Spinal cord (tissue), 10 donors: ENCODE data around the gene SARS2. TPM values are rescaled to one million over a fixed set of nuclear protein-coding genes. Genes with fewer than 3 reads are reported as not detected.

Experiments used
- DNase-seq, 6 donors: peaks; one replicate each; pipeline versions ENCODE4 v3.0.0 to v3.0.0-alpha.2; 2013 to 2015; ENCODE audit warnings: low spot score in 6 of 6, low read depth in 4 of 6
- H3K27ac ChIP-seq: one replicate; pipeline ENCODE4 v1.5.1; 2013; ENCODE audit warnings: low read depth, low read length, control low read depth
- H3K27me3 ChIP-seq: one replicate; pipeline ENCODE4 v1.6.1; 2013; ENCODE audit warnings: low read length; ENCODE audit not compliant: control insufficient read depth, insufficient read depth
- H3K36me3 ChIP-seq: one replicate; pipeline ENCODE4 v1.6.1; 2013; ENCODE audit warnings: low read length; ENCODE audit not compliant: control insufficient read depth, insufficient read depth
- H3K4me1 ChIP-seq: one replicate; pipeline ENCODE4 v1.6.1; 2013; ENCODE audit warnings: low read length; ENCODE audit not compliant: control insufficient read depth, insufficient read depth
- H3K4me3 ChIP-seq: one replicate; pipeline ENCODE4 v1.5.1; 2013; ENCODE audit warnings: low read depth, low read length, control low read depth
- H3K9me3 ChIP-seq: one replicate; pipeline ENCODE4 v1.6.1; 2013; ENCODE audit warnings: low read length; ENCODE audit not compliant: control insufficient read depth, insufficient read depth
- WGBS: methylation state at CpG from one replicate; pipeline ENCODE4 v1.1.5; 2013; ENCODE audit warnings: missing lambda C conversion rate; ENCODE audit not compliant: insufficient coverage; 5-methylcytosine and 5-hydroxymethylcytosine counted together
- polyA plus RNA-seq, 2 donors: library from polyadenylated mRNA; unstranded; fragments of 120-200 nt; gene quantifications; one replicate each; pipeline ENCODE4 v1.2.1, GENCODE V29; 2013; ENCODE audit not compliant: insufficient read length in 2 of 2
- total RNA-seq, 2 donors: library from RNA; depleted of rRNA in 1 of 2; stranded (reverse); fragments of 120-200 nt in 1 of 2; fragments of >200 nt in 1 of 2; gene quantifications; one replicate each; pipeline versions ENCODE4 v1.2.3 to v1.2.4, GENCODE V29; 2013 to 2014
- donor health status: healthy.

The SARS2 gene
- total and polyA plus RNA-seq, 4 donors = 8.1 to 47.7 (median 26.9) TPM

DNA sequence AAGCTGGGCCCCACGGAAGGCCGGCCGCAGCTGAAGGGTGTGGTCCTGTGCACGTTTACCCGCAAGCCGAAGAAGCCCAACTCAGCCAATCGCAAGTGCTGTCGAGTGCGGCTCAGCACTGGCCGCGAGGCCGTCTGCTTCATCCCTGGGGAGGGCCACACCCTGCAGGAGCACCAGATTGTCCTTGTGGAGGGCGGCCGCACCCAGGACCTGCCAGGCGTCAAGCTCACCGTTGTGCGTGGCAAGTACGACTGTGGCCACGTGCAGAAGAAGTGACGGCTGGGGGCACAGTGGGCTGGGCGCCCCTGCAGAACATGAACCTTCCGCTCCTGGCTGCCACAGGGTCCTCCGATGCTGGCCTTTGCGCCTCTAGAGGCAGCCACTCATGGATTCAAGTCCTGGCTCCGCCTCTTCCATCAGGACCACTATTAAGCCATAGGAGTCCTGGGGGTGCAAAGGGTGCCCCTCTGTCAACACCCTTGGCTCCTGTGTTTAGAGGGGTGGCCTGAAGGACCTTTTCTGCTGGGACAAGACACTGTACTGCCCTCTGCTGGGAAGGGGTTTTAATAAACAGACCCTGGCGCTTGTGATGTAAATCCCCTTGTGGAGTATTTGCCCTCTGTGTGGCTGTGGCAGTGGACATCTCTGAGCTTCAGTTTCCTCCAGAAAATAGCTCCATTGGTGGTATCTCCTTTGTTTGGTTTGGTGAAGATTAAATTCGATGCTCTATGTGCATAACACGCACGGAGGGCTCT is 2.0 kb upstream of the SARS2 start:
- H3K27me3 ChIP-seq = no peaks in the 10 kb centered on the region
- H3K9me3 ChIP-seq = no peaks in the 10 kb centered on the region
- H3K4me1 ChIP-seq = peaks cover 19% of the 10 kb centered on the region
- no peak overlapping the region for H3K4me3 ChIP-seq
- no peak overlapping the region for H3K27ac ChIP-seq
- peaks cover 28% of the 10 kb centered on the region for H3K36me3 ChIP-seq
- peak in 1 of 6 donors; percentile 28 for DNase-seq
- WGBS = 90% methylated on average over 28 of the region's 29 CpGs

DNA sequence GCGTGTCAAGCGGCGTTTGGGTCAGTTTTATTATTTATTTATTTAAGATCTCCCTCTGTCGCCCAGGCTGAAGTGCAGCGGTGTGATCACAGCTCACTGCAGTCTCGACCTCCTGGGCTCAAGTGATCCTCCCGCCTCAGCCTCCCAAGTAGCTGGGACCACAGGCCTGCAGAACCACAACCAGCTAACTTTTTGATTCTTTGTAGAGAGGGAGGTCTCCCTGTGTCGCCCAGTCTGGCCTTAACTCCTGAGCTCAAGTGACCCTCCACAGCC is 894 bp upstream of the SARS2 start:
- DNase-seq = no peak
- Histone ChIP-seq H3K4me1 (peaks cover 19% of the 10 kb centered on the region), H3K27me3 (no peaks in the 10 kb centered on the region), H3K9me3 (no peaks in the 10 kb centered on the region), H3K27ac (no peak overlapping the region), H3K4me3 (peak overlapping the region; percentile 82), H3K36me3 (peaks cover 32% of the 10 kb centered on the region)
- WGBS = 83% methylated on average over 1 of the region's 8 CpGs

DNA sequence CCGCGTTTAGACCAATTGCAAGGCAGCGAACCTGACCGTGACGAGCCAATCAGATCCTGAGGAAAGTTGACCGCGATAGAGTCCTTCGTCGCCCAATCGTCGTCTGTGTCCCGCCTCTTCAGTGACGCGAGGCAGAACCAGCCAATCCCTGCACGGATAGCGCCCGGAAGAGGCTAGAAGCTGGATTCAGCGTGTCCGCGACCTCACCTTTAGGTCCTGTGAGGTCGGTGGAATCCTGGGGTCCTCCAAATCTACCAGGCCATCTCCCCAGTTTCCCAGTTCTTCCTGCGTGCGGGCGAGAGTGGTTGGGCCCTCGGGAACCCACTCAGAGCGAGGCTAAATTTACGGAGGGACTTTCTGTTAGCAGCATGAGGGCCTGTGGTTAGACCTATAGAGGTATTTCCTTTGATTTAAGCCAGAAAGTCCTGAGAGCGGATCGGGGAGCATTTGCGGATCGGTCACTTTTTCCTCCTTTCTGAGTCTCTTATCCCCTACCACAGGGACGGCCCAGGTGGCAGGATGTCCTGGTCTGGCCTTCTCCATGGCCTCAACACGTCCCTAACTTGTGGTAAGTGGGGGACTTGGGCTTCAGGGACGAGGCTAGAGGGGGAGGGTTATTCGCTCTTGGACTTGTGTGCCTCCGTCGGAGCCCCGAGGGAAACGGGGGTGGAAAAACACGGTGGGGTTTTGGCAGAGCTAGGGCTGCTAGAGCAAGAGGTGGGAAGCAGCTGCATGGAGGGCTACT is 385 bp upstream of the SARS2 start, which contains the start of gene MRPS12:
Gene MRPS12, plus strand, starts transcription at position 169 of the 745 bp plus-strand sequence. Its CDS starts 351 bp downstream, at position 520.
- under 1% methylated on average over 28 of the region's 40 CpGs for WGBS
- Histone ChIP-seq H3K9me3 (no peaks in the 10 kb centered on the region), H3K36me3 (peaks cover 36% of the 10 kb centered on the region), H3K27me3 (no peaks in the 10 kb centered on the region), H3K4me3 (peak within 1 kb of the TSS; percentile 82), H3K4me1 (peaks cover 19% of the 10 kb centered on the region), H3K27ac (peak within 1 kb of the TSS; percentile 98)
- peak; percentile 97 to 100 (median 98) for DNase-seq

DNA sequence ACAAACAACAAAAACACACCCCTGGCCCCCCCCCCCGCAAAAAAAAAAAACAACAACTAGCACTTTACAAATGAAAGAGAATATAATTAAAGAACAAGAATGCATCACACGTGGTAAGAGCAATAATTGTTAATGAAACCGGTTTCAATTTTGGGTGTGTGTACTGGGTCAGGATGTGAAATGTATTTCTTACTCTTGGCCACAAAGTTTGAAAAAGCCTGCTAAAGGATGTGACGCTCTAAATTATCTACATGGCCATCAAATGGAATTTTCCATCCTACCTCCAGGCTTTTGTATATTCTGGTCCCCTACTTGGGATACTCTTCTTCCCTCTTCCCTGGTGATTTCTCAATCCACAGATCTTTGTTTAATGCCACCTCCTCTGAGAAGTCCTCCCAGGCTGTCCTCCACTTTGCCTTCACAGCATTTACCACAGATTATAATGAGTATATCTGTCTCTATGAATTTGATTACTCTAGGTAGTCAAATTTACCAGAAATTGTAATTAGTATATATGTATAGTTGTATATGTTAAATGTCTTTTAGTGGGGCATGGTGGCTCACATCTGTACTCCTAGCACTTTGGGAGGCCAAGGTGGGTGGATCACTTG is 2.1 kb downstream of the SARS2 start:
- Histone ChIP-seq H3K27me3 (no peaks in the 10 kb centered on the region), H3K27ac (no peak overlapping the region), H3K4me3 (no peak overlapping the region), H3K4me1 (peaks cover 19% of the 10 kb centered on the region), H3K36me3 (peaks cover 51% of the 10 kb centered on the region), H3K9me3 (no peaks in the 10 kb centered on the region)
- WGBS = 82% methylated on average over 2 of the region's 4 CpGs
- DNase-seq = no peak

DNA sequence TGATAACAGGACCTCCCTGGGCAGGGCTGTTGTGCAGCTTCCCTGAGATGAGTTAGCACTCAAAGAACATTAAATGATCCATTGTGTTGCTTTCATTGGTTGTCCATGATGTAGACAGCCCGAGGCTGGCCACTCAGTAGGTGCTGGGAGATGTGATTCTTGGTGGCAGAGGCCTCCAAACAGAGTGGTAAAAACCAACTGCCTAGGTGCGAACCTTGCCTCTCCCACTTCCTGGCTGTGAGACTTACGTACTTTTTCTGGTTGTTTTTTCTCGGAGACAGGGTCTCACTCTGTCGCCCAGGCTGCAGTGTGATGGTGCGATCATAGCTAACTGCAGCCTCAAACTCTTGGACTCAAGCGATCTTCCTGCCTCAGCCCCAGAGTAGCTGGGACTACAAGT is 6.2 kb downstream of the SARS2 start:
- Histone ChIP-seq H3K27ac (no peak overlapping the region), H3K4me3 (no peak overlapping the region), H3K27me3 (no peaks in the 10 kb centered on the region), H3K9me3 (no peaks in the 10 kb centered on the region), H3K36me3 (peaks cover 69% of the 10 kb centered on the region), H3K4me1 (peaks cover 5% of the 10 kb centered on the region)
- DNase-seq = no peak
- 95% methylated on average over 7 of the region's 7 CpGs for WGBS

DNA sequence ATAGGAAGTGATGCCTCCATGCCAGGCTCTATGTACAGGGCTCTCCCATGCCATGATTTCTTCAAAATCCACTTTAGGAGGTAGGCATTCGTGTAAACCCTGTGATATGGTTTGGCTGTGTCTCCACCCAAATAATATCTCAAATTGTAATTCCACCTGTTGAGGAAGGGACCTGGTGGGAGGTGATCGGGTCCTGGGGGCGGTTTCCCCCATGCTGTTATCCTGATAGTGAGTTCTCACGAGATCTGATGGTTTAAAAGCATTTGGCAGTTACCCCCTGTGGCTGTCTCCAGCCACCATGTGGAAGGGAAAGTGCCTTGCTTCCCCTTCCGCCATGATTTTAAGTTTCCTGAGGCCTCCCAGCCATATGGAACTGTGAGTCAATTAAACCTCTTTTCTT is 8.1 kb downstream of the SARS2 start:
- H3K27me3 ChIP-seq = no peaks in the 10 kb centered on the region
- no peaks in the 10 kb centered on the region for H3K9me3 ChIP-seq
- no peak for DNase-seq
- H3K27ac ChIP-seq = no peak overlapping the region
- H3K4me3 ChIP-seq = no peak overlapping the region
- H3K4me1 ChIP-seq = peaks cover 5% of the 10 kb centered on the region
- 89% methylated on average over 3 of the region's 5 CpGs for WGBS
- peaks cover 77% of the 10 kb centered on the region for H3K36me3 ChIP-seq

DNA sequence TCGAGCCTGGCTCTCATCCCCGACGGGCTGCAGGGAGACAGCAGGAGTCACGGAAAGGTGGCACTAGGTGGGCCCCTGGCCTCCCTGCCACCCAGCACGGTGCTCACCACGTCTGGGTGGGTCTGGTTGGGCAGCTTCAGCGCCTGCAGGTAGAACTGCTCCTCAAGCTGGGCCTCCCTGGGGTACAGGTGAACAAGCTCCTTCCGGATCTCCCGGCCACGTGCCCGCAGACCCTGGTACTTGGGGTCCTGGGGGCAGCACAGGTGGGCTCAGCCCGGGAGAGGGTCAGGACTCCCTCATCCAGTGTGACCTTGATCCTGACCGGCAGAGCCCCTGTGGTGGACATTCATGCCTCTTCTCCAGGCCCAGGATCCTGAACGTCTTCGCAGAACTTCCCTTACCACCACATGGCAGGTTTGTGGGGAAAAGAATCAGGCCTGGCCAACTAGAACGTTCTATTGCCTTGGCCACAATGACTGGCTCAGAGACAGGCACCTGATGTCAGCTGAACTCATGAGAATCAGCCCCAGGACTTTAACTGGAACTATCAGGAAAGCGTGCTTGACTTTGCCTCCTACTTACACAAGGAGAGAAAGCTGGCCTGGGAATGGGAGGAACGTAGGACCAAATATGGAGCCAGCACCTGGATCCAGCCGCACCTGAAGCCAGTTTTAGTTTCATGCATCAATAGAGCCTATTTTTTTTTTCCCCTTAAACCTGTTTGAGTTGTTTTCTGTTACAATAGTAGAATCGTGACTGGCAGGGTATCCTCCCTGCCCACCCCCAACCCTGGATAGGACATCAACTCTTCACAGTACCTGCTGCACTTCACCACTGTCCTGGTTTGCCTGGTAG is 8.9 kb downstream of the SARS2 start:
- no peak overlapping the region for H3K4me3 ChIP-seq
- no peak for DNase-seq
- H3K9me3 ChIP-seq = no peaks in the 10 kb centered on the region
- peaks cover 5% of the 10 kb centered on the region for H3K4me1 ChIP-seq
- H3K36me3 ChIP-seq = peaks cover 73% of the 10 kb centered on the region
- no peak overlapping the region for H3K27ac ChIP-seq
- no peaks in the 10 kb centered on the region for H3K27me3 ChIP-seq
- WGBS = 93% methylated on average over 17 of the region's 20 CpGs

DNA sequence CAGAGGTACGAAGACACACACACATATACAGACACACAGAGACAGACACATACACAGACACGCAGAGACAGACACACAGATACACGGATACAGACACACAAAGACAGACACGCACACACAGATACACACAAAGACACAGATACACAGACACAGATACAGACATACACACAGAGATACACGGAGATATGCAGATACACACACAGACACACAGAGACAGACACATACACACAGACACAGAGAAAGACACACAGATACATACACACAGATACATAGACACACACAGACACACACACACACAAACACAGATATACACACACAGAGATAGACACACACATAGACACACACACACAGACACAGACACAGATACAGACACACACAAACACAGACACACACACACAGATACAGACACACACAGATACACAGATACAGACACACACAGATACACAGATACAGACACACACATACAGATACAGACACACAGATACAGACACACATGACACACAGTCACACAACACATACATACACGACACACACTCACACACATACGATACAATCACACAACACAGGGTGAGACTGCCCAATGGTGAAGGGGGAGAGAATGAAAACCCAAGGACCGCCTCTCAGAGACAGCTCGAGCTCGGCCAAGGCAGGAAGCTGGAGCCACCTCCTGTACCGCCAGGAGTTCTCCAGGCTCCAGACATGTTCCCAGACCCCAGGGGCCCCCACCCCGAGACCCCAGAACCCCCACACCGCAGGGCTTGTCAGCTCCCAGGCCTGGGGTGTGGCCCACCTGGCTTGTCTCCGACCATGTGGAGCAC is 9.8 kb downstream of the SARS2 start:
- Histone ChIP-seq H3K27me3 (no peaks in the 10 kb centered on the region), H3K27ac (no peak overlapping the region), H3K9me3 (no peaks in the 10 kb centered on the region), H3K4me1 (peaks cover 5% of the 10 kb centered on the region), H3K4me3 (no peak overlapping the region), H3K36me3 (peaks cover 72% of the 10 kb centered on the region)
- WGBS = 78% methylated on average over 8 of the region's 14 CpGs
- no peak for DNase-seq
